GM12873 (cell line): Measurements from ENCODE around the gene PRKCZ.

Experiments used
- CTCF ChIP-seq: IDR thresholded peaks from 2 replicates; pipeline ENCODE4 v1.5.1; 2012; ENCODE audit warnings: low read depth, mild to moderate bottlenecking, moderate library complexity, low read length, control low read depth; ENCODE audit not compliant: insufficient read depth; ENCODE audit errors: missing control alignments

The PRKCZ gene

GRCh38 chr1:2093055-2093454, 42.8 kb downstream of the PRKCZ start:
- TF ChIP-seq CTCF = no peak

GRCh38 chr1:2093636-2094035, 43.4 kb downstream of the PRKCZ start:
- TF ChIP-seq CTCF = no peak

GRCh38 chr1:2095394-2095793, 45.2 kb downstream of the PRKCZ start:
- TF ChIP-seq CTCF = no peak

DNA sequence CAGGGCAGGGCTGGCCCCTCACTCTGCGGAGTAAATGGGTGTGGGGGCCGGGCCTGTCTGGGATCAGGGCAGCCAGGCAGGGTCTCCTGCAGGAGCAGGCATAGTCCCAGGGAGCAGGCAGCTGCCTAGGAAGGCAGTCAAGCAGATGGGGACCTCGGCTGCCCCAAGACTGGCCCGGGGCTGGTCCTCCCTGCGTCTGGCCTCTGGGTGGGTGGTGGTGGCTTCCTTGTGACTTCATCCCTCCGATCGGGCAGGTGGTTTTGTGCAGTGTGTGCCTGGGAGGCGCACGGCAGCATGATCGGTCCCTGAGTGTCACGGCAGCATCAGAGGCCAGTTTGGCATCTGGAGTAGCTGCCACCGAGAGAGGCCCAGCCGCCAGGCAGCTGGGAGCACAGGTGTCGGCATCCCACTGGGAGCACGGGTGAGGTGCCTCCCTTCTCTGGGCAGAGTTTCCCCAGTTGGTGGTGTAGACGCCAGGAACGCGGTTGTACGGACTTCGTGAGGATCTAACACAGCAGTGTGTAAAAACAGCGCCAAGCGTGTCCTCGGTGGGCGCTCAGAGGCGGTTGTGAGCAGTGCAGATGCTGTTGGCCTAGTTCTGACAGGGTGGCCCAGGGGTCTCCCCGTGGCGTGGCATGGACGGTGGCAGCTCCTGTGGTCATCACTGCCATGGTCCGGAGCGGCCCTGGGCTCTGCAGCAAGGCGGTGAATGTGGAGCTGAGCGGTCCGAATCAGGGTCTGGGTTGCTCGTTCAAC, 45.9 kb downstream of the PRKCZ start:
- no peak for TF ChIP-seq CTCF

- no peak for TF ChIP-seq CTCF
Observed at GRCh38 chr1:2097386-2098300, 47.4 kb downstream of the PRKCZ start.

DNA sequence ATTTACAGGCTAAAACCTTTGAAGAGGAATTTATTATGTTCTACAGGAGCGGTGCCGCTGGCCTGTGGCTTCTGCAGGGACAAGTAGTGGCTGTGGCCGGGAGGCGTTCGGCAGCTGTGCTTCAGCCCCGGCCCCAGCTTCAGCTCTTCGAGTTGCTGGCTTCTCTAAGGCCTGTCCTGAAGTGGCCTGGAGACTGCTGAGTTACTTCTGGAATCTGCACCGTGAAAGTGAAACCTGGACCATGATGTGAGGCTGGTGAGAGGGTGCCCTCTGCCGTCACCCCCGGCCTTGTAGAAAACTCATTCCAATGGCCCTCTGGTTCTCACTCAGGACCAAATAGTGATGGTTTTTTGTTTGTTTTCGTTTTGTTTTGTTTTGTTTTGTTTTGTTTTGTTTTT, 48.1 kb downstream of the PRKCZ start:
- TF ChIP-seq CTCF = no peak
